Liver (tissue), 9 donors: ENCODE data around the gene C1orf52. TPM values are rescaled to one million over a fixed set of nuclear protein-coding genes. Genes with fewer than 3 reads are reported as not detected.

Source experiments
- DNase-seq: peaks from one replicate; pipeline ENCODE4 v3.0.0-alpha.2; 2017; ENCODE audit warnings: low spot score
- H3K27ac ChIP-seq, 2 donors: one replicate each; pipeline ENCODE4 v1.7.0; 2013; ENCODE audit warnings: inconsistent platforms in 2 of 2, low read length in 2 of 2, control low read depth in 1 of 2, low read depth in 1 of 2, mild to moderate bottlenecking in 1 of 2
- H3K27me3 ChIP-seq, 4 donors: one replicate each; pipeline versions ENCODE4 v1.6.1 to v1.7.0; 2013; ENCODE audit warnings: low read length in 3 of 4, inconsistent platforms in 1 of 4, mild to moderate bottlenecking in 1 of 4, moderate library complexity in 1 of 4; ENCODE audit not compliant: control insufficient read depth in 4 of 4, insufficient read depth in 4 of 4
- H3K36me3 ChIP-seq, 4 donors: one replicate each; pipeline versions ENCODE4 v1.6.1 to v1.7.0; 2013; ENCODE audit warnings: low read length in 3 of 4, mild to moderate bottlenecking in 3 of 4, low read depth in 1 of 4, moderate library complexity in 1 of 4; ENCODE audit not compliant: control insufficient read depth in 4 of 4, insufficient read depth in 3 of 4
- H3K4me1 ChIP-seq, 4 donors: one replicate each; pipeline versions ENCODE4 v1.6.1 to v1.7.0; 2013; ENCODE audit warnings: low read length in 3 of 4, mild to moderate bottlenecking in 3 of 4, moderate library complexity in 1 of 4; ENCODE audit not compliant: control insufficient read depth in 4 of 4, insufficient read depth in 4 of 4
- H3K4me3 ChIP-seq, 3 donors: one replicate each; pipeline versions ENCODE4 v1.6.1 to v1.7.0; 2013; ENCODE audit warnings: low read length in 3 of 3, control low read depth in 1 of 3, low read depth in 1 of 3, mild to moderate bottlenecking in 1 of 3
- H3K9ac ChIP-seq, 2 donors: one replicate each; pipeline ENCODE4 v1.7.0; 2013; ENCODE audit warnings: low read length in 2 of 2, mild to moderate bottlenecking in 2 of 2, moderate library complexity in 2 of 2, control low read depth in 1 of 2, low read depth in 1 of 2
- H3K9me3 ChIP-seq, 4 donors: one replicate each; pipeline versions ENCODE4 v1.6.1 to v1.7.0; 2013; ENCODE audit warnings: low read length in 3 of 4; ENCODE audit not compliant: control insufficient read depth in 4 of 4
- CTCF ChIP-seq: fragments of 150-350 bp; IDR thresholded peaks from 2 replicates; pipeline ENCODE4 v1.5.1; 2017; ENCODE audit warnings: improper control_type of control experiment, low read depth, low read length; ENCODE audit not compliant: missing input control
- EGR1 ChIP-seq, 2 donors: IDR thresholded peaks; 2 replicates each; pipeline ENCODE4 v1.6.1; 2016 to 2018; ENCODE audit warnings: antibody characterized with exemption in 2 of 2, low read depth in 2 of 2
- FOXA1 ChIP-seq: IDR thresholded peaks from 2 replicates; pipeline ENCODE4 v1.6.1; 2016; ENCODE audit warnings: antibody characterized with exemption
- GABPA ChIP-seq, 2 donors: IDR thresholded peaks in 1 of 2; conservative IDR thresholded peaks in 1 of 2; 2 replicates each; pipeline ENCODE4 v1.6.1; 2016; ENCODE audit warnings: antibody characterized with exemption in 2 of 2, mild to moderate bottlenecking in 1 of 2, moderate library complexity in 1 of 2
- HNF4A ChIP-seq, 2 donors: conservative IDR thresholded peaks; 2 replicates each; pipeline ENCODE4 v1.6.1; 2016; ENCODE audit warnings: antibody characterized with exemption in 2 of 2, mild to moderate bottlenecking in 2 of 2
- HNF4G ChIP-seq: IDR thresholded peaks from 2 replicates; pipeline ENCODE4 v1.6.1; 2016; ENCODE audit warnings: antibody characterized with exemption
- JUND ChIP-seq, 2 donors: IDR thresholded peaks; 2 replicates each; pipeline ENCODE4 v1.6.1; 2016; ENCODE audit warnings: antibody characterized with exemption in 2 of 2
- NR2F2 ChIP-seq: IDR thresholded peaks from 2 replicates; pipeline ENCODE4 v1.6.1; 2016; ENCODE audit warnings: antibody characterized with exemption
- RAD21 ChIP-seq, 2 donors: IDR thresholded peaks; 2 replicates each; pipeline ENCODE4 v1.6.1; 2016; ENCODE audit warnings: antibody characterized with exemption in 2 of 2, mild to moderate bottlenecking in 2 of 2
- REST ChIP-seq: IDR thresholded peaks from 2 replicates; pipeline ENCODE4 v1.6.1; 2016; ENCODE audit warnings: antibody characterized with exemption, mild to moderate bottlenecking
- RXRA ChIP-seq, 2 donors: IDR thresholded peaks; 2 replicates each; pipeline ENCODE4 v1.6.1; 2017 to 2018; ENCODE audit warnings: antibody characterized with exemption in 2 of 2, mild to moderate bottlenecking in 1 of 2
- SP1 ChIP-seq: IDR thresholded peaks from 2 replicates; pipeline ENCODE4 v1.6.1; 2018; ENCODE audit warnings: antibody characterized with exemption, mild to moderate bottlenecking
- TAF1 ChIP-seq: conservative IDR thresholded peaks from 2 replicates; pipeline ENCODE4 v1.6.1; 2016; ENCODE audit warnings: antibody characterized with exemption, mild to moderate bottlenecking
- YY1 ChIP-seq: IDR thresholded peaks from 2 replicates; pipeline ENCODE4 v1.6.1; 2016; ENCODE audit warnings: antibody characterized with exemption, mild to moderate bottlenecking
- ZBTB33 ChIP-seq: IDR thresholded peaks from 2 replicates; pipeline ENCODE4 v1.6.1; 2016; ENCODE audit warnings: antibody characterized with exemption
- WGBS: extraction: QIAGEN DNeasy Blood & Tissue Kit; methylation state at CpG from one replicate; pipeline ENCODE4 v1.1.7; 2013; 5-methylcytosine and 5-hydroxymethylcytosine counted together
- polyA plus RNA-seq, 2 donors: library from polyadenylated mRNA; stranded (reverse) in 1 of 2; unstranded in 1 of 2; fragments of 200-250 nt in 1 of 2; fragments of >200 nt in 1 of 2; fragmentation: Nextera tagmentation in 1 of 2; extraction: Ambion mirVana in 1 of 2; gene quantifications; one replicate each; pipeline versions ENCODE4 v1.2.1 to v1.2.3, GENCODE V29; 2013 to 2015
- total RNA-seq, 2 donors: library from RNA; depleted of rRNA; stranded (reverse); fragments of >200 nt; gene quantifications; one replicate each; pipeline ENCODE4 v1.2.3, GENCODE V29; 2014
- TF ChIP-seq, protein P1 (sequence below): IDR thresholded peaks from 2 replicates; pipeline ENCODE4 v1.6.1; 2016; ENCODE audit warnings: antibody characterized with exemption
- donor health status: healthy.
- donor health status: healthy.
- donor health status: healthy.
- donor health status: healthy.
- donor health status: healthy.

The C1orf52 gene
- total and polyA plus RNA-seq, 4 donors, result 6.1 to 10.9 (median 7.3) TPM

DNA sequence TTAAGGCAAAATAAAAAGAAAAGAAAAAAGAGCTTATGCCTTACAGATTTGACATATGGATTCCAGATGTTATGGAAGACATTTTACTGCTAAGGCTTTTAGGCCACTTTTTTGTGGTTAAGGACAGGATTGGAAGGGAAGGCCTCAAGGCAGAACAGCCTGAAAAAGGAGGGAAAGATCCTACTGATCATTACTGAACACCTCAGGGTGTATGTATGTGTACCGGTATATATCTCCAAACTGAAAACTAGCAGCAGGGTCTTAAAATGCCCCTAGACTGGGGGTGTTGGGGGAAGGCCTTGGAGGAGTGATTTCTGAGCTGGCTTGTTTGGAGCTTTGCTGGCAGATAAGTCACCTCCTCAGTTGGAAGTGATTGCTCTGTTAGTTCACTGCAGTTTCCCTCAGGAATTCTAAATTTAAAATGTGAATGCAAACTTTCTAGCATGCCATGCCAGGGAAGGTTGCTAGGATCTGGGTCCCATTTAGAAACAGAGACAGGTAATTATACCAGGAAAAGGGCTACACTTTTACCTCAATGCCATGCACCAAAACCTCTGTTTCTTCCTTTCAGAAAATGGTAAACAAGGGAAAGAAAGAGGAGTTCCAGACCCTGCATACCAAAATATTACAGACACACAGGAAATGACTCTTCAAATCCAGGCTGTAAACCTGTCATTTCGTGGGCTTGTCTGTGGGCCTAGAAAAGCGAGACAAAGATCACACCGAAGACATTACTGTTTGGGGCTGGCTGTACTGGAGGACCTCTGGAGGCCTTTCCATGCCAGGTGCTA, 15.0 kb downstream of the C1orf52 start:
- DNase-seq, result no peak
- no peak overlapping the region for H3K9ac ChIP-seq

GRCh38 chr1:85243372-85243771, 16.1 kb downstream of the C1orf52 start:
- H3K27ac ChIP-seq, result no peak overlapping the region
- H3K27me3 ChIP-seq, result no peaks in the 10 kb centered on the region
- no peak overlapping the region for H3K9ac ChIP-seq
- no peaks in the 10 kb centered on the region for H3K4me1 ChIP-seq
- H3K9me3 ChIP-seq, result no peaks in the 10 kb centered on the region
- H3K36me3 ChIP-seq, result no peaks in the 10 kb centered on the region
- H3K4me3 ChIP-seq, result no peak overlapping the region
- DNase-seq, result no peak
- TF ChIP-seq REST (no peak), NR2F2 (no peak), YY1 (no peak), HNF4A (conservative IDR thresholded peaks at IDR 0.05) (no peak), TAF1 (no peak), JUND (IDR thresholded peaks at IDR 0.05) (no peak), HNF4G (no peak), RXRA (IDR thresholded peaks at IDR 0.05) (no peak), FOXA1 (no peak), SP1 (no peak), EGR1 (IDR thresholded peaks at IDR 0.05; ENCODE audit: low read depth in 2 of 2) (no peak), ZBTB33 (no peak), RAD21 (IDR thresholded peaks at IDR 0.05) (no peak)

More for the DNA sequence above, 15.0 kb downstream of the C1orf52 start:
- Histone ChIP-seq H3K9me3 (no peaks in the 10 kb centered on the region), H3K36me3 (no peaks in the 10 kb centered on the region), H3K4me1 (no peaks in the 10 kb centered on the region), H3K27me3 (no peaks in the 10 kb centered on the region), H3K4me3 (no peak overlapping the region), H3K27ac (no peak overlapping the region)
- TF ChIP-seq TAF1, result no peak
- TF ChIP-seq CTCF, result no peak
- TF ChIP-seq, protein P1, sequence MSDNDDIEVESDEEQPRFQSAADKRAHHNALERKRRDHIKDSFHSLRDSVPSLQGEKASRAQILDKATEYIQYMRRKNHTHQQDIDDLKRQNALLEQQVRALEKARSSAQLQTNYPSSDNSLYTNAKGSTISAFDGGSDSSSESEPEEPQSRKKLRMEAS, result no peak
- TF ChIP-seq GABPA (IDR thresholded peaks at IDR 0.05 in 1 of 2, conservative IDR thresholded peaks at IDR 0.05 in 1 of 2), result no peak
- no peak for TF ChIP-seq YY1
- TF ChIP-seq ZBTB33, result no peak
- TF ChIP-seq JUND (IDR thresholded peaks at IDR 0.05), result no peak
- WGBS, result 71% methylated on average over 4 of the region's 4 CpGs
